CD14-positive monocyte (primary cell): Measurements from ENCODE around the gene CHD2. TPM values are rescaled to one million over a fixed set of nuclear protein-coding genes. Genes with fewer than 3 reads are reported as not detected.

ENCODE experiments used
- DNase-seq, 3 donors: peaks; one replicate each; pipeline ENCODE4 v3.0.0-alpha.2; 2011 to 2022
- H2AFZ ChIP-seq: 2 replicates; pipeline ENCODE4 v1.6.0; 2012; ENCODE audit warnings: mild to moderate bottlenecking, low read depth, low read length, inconsistent platforms; ENCODE audit not compliant: insufficient read depth, poor library complexity, severe bottlenecking
- H3K27ac ChIP-seq, 2 donors: 1 replicate in 1 of 2; 2 replicates in 1 of 2; pipeline ENCODE4 v1.5.1; 2012 to 2013; ENCODE audit warnings: low read length in 2 of 2, control low read depth in 1 of 2, inconsistent platforms in 1 of 2, low read depth in 1 of 2, mild to moderate bottlenecking in 1 of 2
- H3K27me3 ChIP-seq, 2 donors: one replicate each; pipeline versions ENCODE4 v1.6.0 to v1.6.1; 2011 to 2013; ENCODE audit warnings: low read length in 2 of 2; ENCODE audit not compliant: control insufficient read depth in 2 of 2, insufficient read depth in 2 of 2
- H3K36me3 ChIP-seq, 2 donors: replicated peaks in 1 of 2; 1 replicate in 1 of 2; 2 replicates in 1 of 2; pipeline versions ENCODE4 v1.5.1 to v1.6.1; 2012 to 2013; ENCODE audit warnings: low read length in 2 of 2, control low read depth in 1 of 2, inconsistent platforms in 1 of 2, mild to moderate bottlenecking in 1 of 2; ENCODE audit not compliant: insufficient read depth in 2 of 2, control insufficient read depth in 1 of 2
- H3K4me1 ChIP-seq, 2 donors: 1 replicate in 1 of 2; 2 replicates in 1 of 2; pipeline versions ENCODE4 v1.5.1 to v1.6.1; 2012 to 2013; ENCODE audit warnings: low read length in 2 of 2, control low read depth in 1 of 2, inconsistent platforms in 1 of 2, mild to moderate bottlenecking in 1 of 2, moderate library complexity in 1 of 2; ENCODE audit not compliant: insufficient read depth in 2 of 2, control insufficient read depth in 1 of 2
- H3K4me2 ChIP-seq: replicated peaks from 2 replicates; pipeline ENCODE3; 2012; ENCODE audit warnings: low read length, moderate library complexity, mild to moderate bottlenecking; ENCODE audit not compliant: poor library complexity, severe bottlenecking; ENCODE audit errors: extremely low read depth
- H3K4me3 ChIP-seq, 3 experiments: fragments of 200-600 bp in 1 of 3; sonication (generic) in 1 of 3; replicated peaks in 1 of 3; 1 replicate in 2 of 3; 2 replicates in 1 of 3; pipeline ENCODE4 v1.5.1; 2011 to 2013; ENCODE audit warnings: low read length in 3 of 3, mild to moderate bottlenecking in 3 of 3, control low read depth in 2 of 3, low read depth in 2 of 3, inconsistent platforms in 1 of 3, moderate library complexity in 1 of 3
- H3K79me2 ChIP-seq: 2 replicates; pipeline ENCODE4 v1.6.0; 2012; ENCODE audit warnings: mild to moderate bottlenecking, control low read depth, inconsistent platforms, low read length, moderate library complexity; ENCODE audit not compliant: insufficient read depth
- H3K9ac ChIP-seq: 2 replicates; pipeline ENCODE4 v1.6.0; 2017; ENCODE audit warnings: low read length, mild to moderate bottlenecking; ENCODE audit not compliant: insufficient read depth, poor library complexity, severe bottlenecking
- H3K9me3 ChIP-seq, 2 donors: replicated peaks in 1 of 2; 1 replicate in 1 of 2; 2 replicates in 1 of 2; pipeline versions ENCODE4 v1.5.1 to v1.6.1; 2012 to 2013; ENCODE audit warnings: low read length in 2 of 2, control low read depth in 1 of 2; ENCODE audit not compliant: control insufficient read depth in 1 of 2, insufficient read depth in 1 of 2
- H4K20me1 ChIP-seq: 2 replicates; pipeline ENCODE4 v1.6.0; 2012; ENCODE audit warnings: mild to moderate bottlenecking, low read length, control low read depth, moderate library complexity; ENCODE audit not compliant: insufficient read depth
- H3K27ac Mint-ChIP-seq, 7 donors: one replicate each; pipeline ENCODE4 v1.8.0; 2020; ENCODE audit warnings: mild to moderate bottlenecking in 7 of 7, mixed read lengths in 7 of 7, moderate library complexity in 6 of 7, inconsistent platforms in 2 of 7
- H3K27me3 Mint-ChIP-seq, 3 donors: one replicate each; pipeline ENCODE4 v1.8.0; 2021 to 2022; ENCODE audit warnings: low read depth in 3 of 3, mild to moderate bottlenecking in 3 of 3, mixed read lengths in 3 of 3, moderate library complexity in 3 of 3, inconsistent platforms in 1 of 3
- H3K36me3 Mint-ChIP-seq, 2 donors: one replicate each; pipeline ENCODE4 v1.8.0; 2020; ENCODE audit warnings: mixed read lengths in 2 of 2, inconsistent platforms in 1 of 2, mild to moderate bottlenecking in 1 of 2
- H3K4me1 Mint-ChIP-seq: one replicate; pipeline ENCODE4 v1.8.0; 2020; ENCODE audit warnings: mild to moderate bottlenecking, mixed read lengths
- H3K4me3 Mint-ChIP-seq, 2 donors: one replicate each; pipeline ENCODE4 v1.8.0; 2020; ENCODE audit warnings: mild to moderate bottlenecking in 2 of 2, mixed read lengths in 2 of 2, moderate library complexity in 1 of 2
- H3K9me3 Mint-ChIP-seq, 7 donors: one replicate each; pipeline ENCODE4 v1.8.0; 2020 to 2022; ENCODE audit warnings: mixed read lengths in 7 of 7, mild to moderate bottlenecking in 6 of 7, moderate library complexity in 6 of 7, inconsistent platforms in 2 of 7
- CTCF ChIP-seq: fragments of 200-600 bp; IDR thresholded peaks from one replicate; pipeline ENCODE4 v1.8.0; 2022; ENCODE audit warnings: antibody characterized with exemption, mild to moderate bottlenecking
- WGBS: methylation state at CpG from one replicate; pipeline ENCODE4 v1.1.5; 2013; ENCODE audit warnings: missing lambda C conversion rate; ENCODE audit not compliant: insufficient coverage; 5-methylcytosine and 5-hydroxymethylcytosine counted together
- intact Hi-C, 2 donors: fragments of 100-400 bp; cut with micrococcal nuclease; formaldehyde crosslinking; loops; one replicate each; pipeline versions ENCODE4 v1.15.0 to v1.15.1; 2023
- polyA plus RNA-seq, 3 donors: library from polyadenylated mRNA; depleted of rRNA in 1 of 3; unstranded in 2 of 3; stranded (reverse) in 1 of 3; fragments of 300-500 nt in 2 of 3; fragments of >200 nt in 1 of 3; fragmentation: Illumina TruSeq in 2 of 3; gene quantifications; 1 replicate in 2 of 3; 2 replicates in 1 of 3; pipeline ENCODE4 v1.2.3, GENCODE V29; 2012 to 2021

The CHD2 gene
- polyA plus RNA-seq, 3 donors: 9.6 to 61.2 (median 11.4) TPM

GRCh38 chr15:92984161-92984560 lies 84.0 kb downstream of the CHD2 start:
- Mint-ChIP-seq H3K9me3 (peaks cover 0 to 3% (median 0%) of the 10 kb centered on the region in 7 donors), H3K4me1 (no peaks in the 10 kb centered on the region), H3K4me3 (no peak overlapping the region), H3K36me3 (peaks cover 51 to 52% of the 10 kb centered on the region in 2 donors), H3K27me3 (no peaks in the 10 kb centered on the region), H3K27ac (peak overlapping the region in 1 of 7 donors; percentile 30)
- no peaks in the 10 kb centered on the region for H3K27me3 ChIP-seq
- no peak overlapping the region for H2AFZ ChIP-seq
- H3K36me3 ChIP-seq: peaks cover 96 to 97% of the 10 kb centered on the region in 2 donors
- no peak overlapping the region for H3K4me3 ChIP-seq
- no peak overlapping the region for H3K9ac ChIP-seq
- DNase-seq: no peak
- no peak for TF ChIP-seq CTCF
- no peaks in the 10 kb centered on the region for H3K9me3 ChIP-seq
- no peaks in the 10 kb centered on the region for H3K4me1 ChIP-seq
- WGBS: 100% methylated on average over 3 of the region's 4 CpGs
- peaks cover 13% of the 10 kb centered on the region for H3K79me2 ChIP-seq
- peaks cover 40% of the 10 kb centered on the region for H4K20me1 ChIP-seq
- intact Hi-C loops: no loop called here
- H3K27ac ChIP-seq: no peak overlapping the region
- no peak overlapping the region for H3K4me2 ChIP-seq

DNA sequence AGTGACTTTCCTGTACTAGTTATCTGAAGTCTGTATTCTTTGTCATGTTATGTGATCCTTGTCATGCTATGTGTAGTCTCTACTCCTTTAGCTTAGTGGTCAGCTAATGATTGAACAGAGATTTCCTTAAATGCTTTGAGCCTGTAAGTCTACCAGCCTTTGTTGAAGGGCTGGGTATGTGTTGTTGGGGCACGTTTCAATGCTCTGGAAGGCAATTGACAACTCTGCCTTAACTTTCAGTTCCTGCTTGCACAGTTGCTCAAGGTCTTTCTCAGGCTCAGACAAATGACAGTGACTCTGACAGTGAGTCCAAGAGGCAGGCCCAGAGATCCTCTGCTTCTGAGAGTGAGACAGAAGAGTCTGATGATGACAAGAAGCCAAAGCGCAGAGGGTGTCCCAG lies 89.3 kb downstream of the CHD2 start:
- Histone ChIP-seq H3K27ac (peak overlapping the region in 1 of 2 donors; percentile 57), H2AFZ (no peak overlapping the region), H3K36me3 (peaks cover 97 to 98% of the 10 kb centered on the region in 2 donors), H3K4me3 (no peak overlapping the region), H3K9me3 (no peaks in the 10 kb centered on the region), H3K9ac (no peak overlapping the region), H3K27me3 (no peaks in the 10 kb centered on the region), H4K20me1 (peaks cover 61% of the 10 kb centered on the region), H3K4me2 (no peak overlapping the region), H3K4me1 (no peaks in the 10 kb centered on the region), H3K79me2 (peaks cover 17% of the 10 kb centered on the region)
- Mint-ChIP-seq H3K4me1 (peaks cover 4% of the 10 kb centered on the region), H3K9me3 (no peaks in the 10 kb centered on the region), H3K4me3 (no peak overlapping the region), H3K36me3 (peaks cover 75 to 86% of the 10 kb centered on the region in 2 donors), H3K27ac (peak overlapping the region in 4 of 7 donors; percentile 32 to 72 (median 60)), H3K27me3 (peaks cover 0 to 2% (median 1%) of the 10 kb centered on the region in 3 donors)
- intact Hi-C loops: no loop called here
- DNase-seq: no peak
- 100% methylated on average over 1 of the region's 2 CpGs for WGBS
- no peak for TF ChIP-seq CTCF
